ENCODE results near the gene RPTOR. TPM values are rescaled to one million over a fixed set of nuclear protein-coding genes. Genes with fewer than 3 reads are reported as not detected.

Gene RPTOR
- polyA plus RNA-seq, 4 donors, result 3.2 to 16.5 (median 10.1) TPM

DNA sequence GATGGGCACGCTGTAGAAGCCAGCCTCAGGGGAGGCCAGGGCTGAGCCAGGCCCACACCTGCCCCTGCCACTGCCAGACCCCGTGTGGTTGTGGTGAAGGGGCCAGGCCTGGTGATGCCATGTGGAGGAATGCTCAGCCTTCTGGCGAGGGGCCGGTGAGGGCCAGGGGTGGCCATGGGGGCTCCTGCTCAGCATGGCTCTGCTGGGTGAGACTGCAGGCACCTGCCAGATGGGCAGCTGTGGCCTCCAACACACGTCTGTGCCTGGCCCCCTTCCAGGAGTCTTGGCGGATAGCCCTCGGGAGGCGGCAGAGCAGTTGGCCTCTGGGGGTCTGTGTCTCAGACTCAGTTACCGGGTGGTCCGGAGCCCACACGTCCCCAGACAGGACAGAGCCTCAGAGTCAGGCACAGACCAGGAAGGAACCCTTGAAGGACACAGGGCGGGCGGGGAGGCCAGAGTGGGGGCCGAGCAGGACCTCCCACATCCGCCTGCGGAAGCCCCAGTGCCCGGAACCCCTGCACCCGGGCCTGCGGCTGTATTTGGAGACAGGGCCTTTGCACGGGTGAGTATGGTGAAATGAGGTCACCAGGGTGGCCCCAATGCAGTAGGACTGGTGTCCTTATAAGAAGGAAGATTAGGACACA, 424.5 kb downstream of the RPTOR start:
- Histone ChIP-seq H3K36me3 (ENCODE audit: control insufficient read depth in 3 of 3, insufficient read depth in 2 of 3, low read depth in 1 of 3, low read length in 3 of 3) (peaks cover 2 to 23% (median 5%) of the 10 kb centered on the region in 3 donors), H3K4me1 (ENCODE audit: control insufficient read depth in 3 of 3, insufficient read depth in 2 of 3, low read depth in 1 of 3, low read length in 2 of 3) (no peaks in the 10 kb centered on the region), H3K27me3 (ENCODE audit: control insufficient read depth in 3 of 3, insufficient read depth in 3 of 3, low read length in 3 of 3) (peaks cover 0 to 22% (median 0%) of the 10 kb centered on the region in 3 donors), H3K4me3 (ENCODE audit: low read depth in 1 of 3, low read length in 3 of 3) (no peak overlapping the region), H3K9me3 (ENCODE audit: control insufficient read depth in 2 of 2, insufficient read depth in 1 of 2, low read depth in 1 of 2, low read length in 1 of 2) (no peaks in the 10 kb centered on the region), H3K27ac (ENCODE audit: low read depth in 1 of 3, low read length in 2 of 3) (no peak overlapping the region)
- 10 to 42% (median 35%) methylated on average over 19 to 20 of the region's 20 CpGs for WGBS, 3 donors
- FAIRE-seq, result no peak
- DNase-seq, result no peak

GRCh38 chr17:80969674-80970043, 425.0 kb downstream of the RPTOR start:
- peaks cover 2 to 18% (median 3%) of the 10 kb centered on the region in 3 donors for H3K36me3 ChIP-seq (ENCODE audit: control insufficient read depth in 3 of 3, insufficient read depth in 2 of 3, low read depth in 1 of 3, low read length in 3 of 3)
- no peak for FAIRE-seq
- no peaks in the 10 kb centered on the region for H3K9me3 ChIP-seq (ENCODE audit: control insufficient read depth in 2 of 2, insufficient read depth in 1 of 2, low read depth in 1 of 2, low read length in 1 of 2)
- H3K4me1 ChIP-seq (ENCODE audit: control insufficient read depth in 3 of 3, insufficient read depth in 2 of 3, low read depth in 1 of 3, low read length in 2 of 3), result no peaks in the 10 kb centered on the region
- DNase-seq, result no peak
- no peak overlapping the region for H3K27ac ChIP-seq (ENCODE audit: low read depth in 1 of 3, low read length in 2 of 3)
- 44 to 68% (median 55%) methylated on average over 10 of the region's 10 CpGs for WGBS, 3 donors
- H3K27me3 ChIP-seq (ENCODE audit: control insufficient read depth in 3 of 3, insufficient read depth in 3 of 3, low read length in 3 of 3), result peaks cover 0 to 22% (median 0%) of the 10 kb centered on the region in 3 donors
- H3K4me3 ChIP-seq (ENCODE audit: low read depth in 1 of 3, low read length in 3 of 3), result no peak overlapping the region

- Histone ChIP-seq H3K4me1 (ENCODE audit: control insufficient read depth in 3 of 3, insufficient read depth in 2 of 3, low read depth in 1 of 3, low read length in 2 of 3) (no peaks in the 10 kb centered on the region), H3K27me3 (ENCODE audit: control insufficient read depth in 3 of 3, insufficient read depth in 3 of 3, low read length in 3 of 3) (peaks cover 0 to 22% (median 0%) of the 10 kb centered on the region in 3 donors), H3K36me3 (ENCODE audit: control insufficient read depth in 3 of 3, insufficient read depth in 2 of 3, low read depth in 1 of 3, low read length in 3 of 3) (peaks cover 2 to 12% (median 2%) of the 10 kb centered on the region in 3 donors), H3K4me3 (ENCODE audit: low read depth in 1 of 3, low read length in 3 of 3) (no peak overlapping the region), H3K27ac (ENCODE audit: low read depth in 1 of 3, low read length in 2 of 3) (no peak overlapping the region), H3K9me3 (ENCODE audit: control insufficient read depth in 2 of 2, insufficient read depth in 1 of 2, low read depth in 1 of 2, low read length in 1 of 2) (no peaks in the 10 kb centered on the region)
- FAIRE-seq (no peak), DNase-seq (no peak)
- 30 to 34% (median 32%) methylated on average over 20 of the region's 20 CpGs for WGBS, 3 donors
Measured at GRCh38 chr17:80970044-80970761, 425.6 kb downstream of the RPTOR start.

DNA sequence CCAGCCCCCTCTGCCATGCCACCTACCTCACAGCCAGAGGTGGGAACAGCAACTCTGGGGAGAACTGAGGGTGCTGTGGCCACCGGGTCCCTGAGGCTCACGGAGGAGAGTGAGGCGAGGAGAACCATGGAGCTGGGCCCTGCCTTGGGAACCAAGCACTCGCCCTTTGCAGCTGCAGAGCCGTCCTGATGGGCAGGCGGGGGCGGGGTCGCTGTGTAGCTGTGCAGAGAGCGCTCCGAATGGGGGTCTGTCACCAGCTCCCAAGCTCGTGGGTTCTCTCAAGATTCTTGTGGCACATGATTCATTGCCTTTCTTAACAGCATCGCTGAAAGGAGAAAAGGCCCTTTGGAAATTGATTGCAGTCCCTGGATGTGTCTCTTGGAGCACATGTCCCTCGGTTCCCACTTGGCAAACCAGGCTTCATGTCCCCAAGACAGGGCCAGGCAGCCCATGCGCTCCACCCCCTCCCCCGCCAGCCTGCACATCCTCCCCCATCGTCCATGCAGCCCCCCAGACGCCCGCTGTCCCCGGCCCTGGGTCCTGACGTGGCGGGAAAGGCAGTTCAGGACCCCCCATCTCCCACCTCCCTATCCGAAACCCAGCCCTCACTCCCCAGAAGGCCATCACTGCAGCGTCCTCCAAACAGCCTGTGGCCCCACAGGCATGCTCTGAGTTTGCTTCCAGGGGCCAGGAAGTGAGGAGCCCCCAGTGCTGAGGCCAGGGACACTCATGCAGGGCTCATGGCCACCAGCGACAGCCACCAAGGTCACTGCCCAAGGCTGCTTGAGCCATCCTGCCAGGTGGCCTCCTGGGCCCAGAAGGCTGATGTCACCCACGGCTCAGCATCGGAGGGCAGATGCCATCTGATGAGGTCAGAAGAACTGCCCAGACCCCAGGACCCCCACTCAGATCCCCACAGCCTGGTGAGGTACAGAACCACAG, 426.4 kb downstream of the RPTOR start:
- no peak overlapping the region for H3K27ac ChIP-seq (ENCODE audit: low read depth in 1 of 3, low read length in 2 of 3)
- H3K9me3 ChIP-seq (ENCODE audit: control insufficient read depth in 2 of 2, insufficient read depth in 1 of 2, low read depth in 1 of 2, low read length in 1 of 2), result no peaks in the 10 kb centered on the region
- H3K27me3 ChIP-seq (ENCODE audit: control insufficient read depth in 3 of 3, insufficient read depth in 3 of 3, low read length in 3 of 3), result peaks cover 0 to 22% (median 0%) of the 10 kb centered on the region in 3 donors
- H3K4me3 ChIP-seq (ENCODE audit: low read depth in 1 of 3, low read length in 3 of 3), result no peak overlapping the region
- DNase-seq (no peak), FAIRE-seq (no peak)
- no peaks in the 10 kb centered on the region for H3K4me1 ChIP-seq (ENCODE audit: control insufficient read depth in 3 of 3, insufficient read depth in 2 of 3, low read depth in 1 of 3, low read length in 2 of 3)
- peaks cover 0 to 6% (median 0%) of the 10 kb centered on the region in 3 donors for H3K36me3 ChIP-seq (ENCODE audit: control insufficient read depth in 3 of 3, insufficient read depth in 2 of 3, low read depth in 1 of 3, low read length in 3 of 3)
- WGBS, 3 donors, result 55 to 58% (median 56%) methylated on average over 26 of the region's 26 CpGs

- FAIRE-seq, result no peak
- Histone ChIP-seq H3K27ac (ENCODE audit: low read depth in 1 of 3, low read length in 2 of 3) (no peak overlapping the region), H3K4me3 (ENCODE audit: low read depth in 1 of 3, low read length in 3 of 3) (no peak overlapping the region), H3K9me3 (ENCODE audit: control insufficient read depth in 2 of 2, insufficient read depth in 1 of 2, low read depth in 1 of 2, low read length in 1 of 2) (no peaks in the 10 kb centered on the region), H3K4me1 (ENCODE audit: control insufficient read depth in 3 of 3, insufficient read depth in 2 of 3, low read depth in 1 of 3, low read length in 2 of 3) (no peaks in the 10 kb centered on the region), H3K27me3 (ENCODE audit: control insufficient read depth in 3 of 3, insufficient read depth in 3 of 3, low read length in 3 of 3) (peaks cover 0 to 22% (median 0%) of the 10 kb centered on the region in 3 donors), H3K36me3 (ENCODE audit: control insufficient read depth in 3 of 3, insufficient read depth in 2 of 3, low read depth in 1 of 3, low read length in 3 of 3) (no peaks in the 10 kb centered on the region)
- 79 to 85% (median 82%) methylated on average over 12 to 13 of the region's 13 CpGs for WGBS, 3 donors
- DNase-seq, result no peak
Measured at GRCh38 chr17:80971704-80972304, 427.2 kb downstream of the RPTOR start.

- Histone ChIP-seq H3K27ac (ENCODE audit: low read depth in 1 of 3, low read length in 2 of 3) (no peak overlapping the region), H3K4me3 (ENCODE audit: low read depth in 1 of 3, low read length in 3 of 3) (no peak overlapping the region), H3K9me3 (ENCODE audit: control insufficient read depth in 2 of 2, insufficient read depth in 1 of 2, low read depth in 1 of 2, low read length in 1 of 2) (no peaks in the 10 kb centered on the region), H3K36me3 (ENCODE audit: control insufficient read depth in 3 of 3, insufficient read depth in 2 of 3, low read depth in 1 of 3, low read length in 3 of 3) (no peaks in the 10 kb centered on the region), H3K4me1 (ENCODE audit: control insufficient read depth in 3 of 3, insufficient read depth in 2 of 3, low read depth in 1 of 3, low read length in 2 of 3) (no peaks in the 10 kb centered on the region), H3K27me3 (ENCODE audit: control insufficient read depth in 3 of 3, insufficient read depth in 3 of 3, low read length in 3 of 3) (peaks cover 0 to 18% (median 0%) of the 10 kb centered on the region in 3 donors)
- 83 to 89% (median 86%) methylated on average over 3 of the region's 3 CpGs for WGBS, 3 donors
- no peak for DNase-seq
- FAIRE-seq, result no peak
Measured at GRCh38 chr17:80976701-80977100, 432.1 kb downstream of the RPTOR start.

DNA sequence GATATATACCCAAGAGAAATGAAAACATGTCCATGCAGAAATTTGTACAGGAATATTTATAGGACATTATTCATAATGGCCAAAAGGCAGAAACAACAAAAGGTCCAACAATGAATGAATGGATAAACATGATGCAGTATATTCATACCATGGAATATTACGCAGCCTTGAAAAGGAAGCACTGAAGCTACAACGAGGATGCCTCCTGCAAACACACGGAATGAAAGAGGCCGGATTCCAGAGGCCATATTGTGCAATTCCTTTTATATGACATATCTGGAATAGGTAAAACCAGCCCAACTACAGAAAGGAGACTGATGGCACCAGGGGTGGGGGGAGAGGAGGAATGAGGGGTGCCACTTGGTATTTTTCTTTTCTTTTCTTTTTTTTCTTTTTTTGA, 432.5 kb downstream of the RPTOR start:
- H3K36me3 ChIP-seq (ENCODE audit: control insufficient read depth in 3 of 3, insufficient read depth in 2 of 3, low read depth in 1 of 3, low read length in 3 of 3), result no peaks in the 10 kb centered on the region
- no peak overlapping the region for H3K4me3 ChIP-seq (ENCODE audit: low read depth in 1 of 3, low read length in 3 of 3)
- peaks cover 0 to 18% (median 3%) of the 10 kb centered on the region in 3 donors for H3K27me3 ChIP-seq (ENCODE audit: control insufficient read depth in 3 of 3, insufficient read depth in 3 of 3, low read length in 3 of 3)
- H3K4me1 ChIP-seq (ENCODE audit: control insufficient read depth in 3 of 3, insufficient read depth in 2 of 3, low read depth in 1 of 3, low read length in 2 of 3), result no peaks in the 10 kb centered on the region
- no peak for FAIRE-seq
- no peaks in the 10 kb centered on the region for H3K9me3 ChIP-seq (ENCODE audit: control insufficient read depth in 2 of 2, insufficient read depth in 1 of 2, low read depth in 1 of 2, low read length in 1 of 2)
- no peak for DNase-seq
- H3K27ac ChIP-seq (ENCODE audit: low read depth in 1 of 3, low read length in 2 of 3), result no peak overlapping the region
- 73 to 91% (median 81%) methylated on average over 4 of the region's 4 CpGs for WGBS, 3 donors

Measured in small intestine (tissue), 7 donors.